GM12878 (cell line): ENCODE data around the gene CSF1. TPM values are rescaled to one million over a fixed set of nuclear protein-coding genes. Genes with fewer than 3 reads are reported as not detected.

ENCODE experiments used
- CHD1 ChIP-seq: IDR thresholded peaks from 2 replicates; pipeline ENCODE4 v1.6.1; 2012; ENCODE audit warnings: low read depth, low read length, improper control_type of control experiment
- HCFC1 ChIP-seq: fragments of 150-350 bp; IDR thresholded peaks from 2 replicates; pipeline ENCODE4 v1.6.1; 2014; ENCODE audit warnings: low read length
- NR2F1 ChIP-seq: fragments of 450-650 bp; conservative IDR thresholded peaks from 2 replicates; pipeline ENCODE4 v1.6.1; 2017; ENCODE audit warnings: mild to moderate bottlenecking
- RBBP5 ChIP-seq: fragments of 200-600 bp; sonication (generic); conservative IDR thresholded peaks from 2 replicates; pipeline ENCODE4 v1.6.1; 2016
- SREBF1 ChIP-seq: IDR thresholded peaks from 2 replicates; pipeline ENCODE4 v1.6.1; 2012; ENCODE audit warnings: mild to moderate bottlenecking, low read length
- TBL1XR1 ChIP-seq: IDR thresholded peaks from 2 replicates; pipeline ENCODE4 v1.6.1; 2012; ENCODE audit warnings: low read depth, low read length, improper control_type of control experiment
- YBX1 ChIP-seq: fragments of 450-650 bp; IDR thresholded peaks from 2 replicates; pipeline ENCODE4 v1.6.1; 2016; ENCODE audit warnings: antibody characterized with exemption
- polyA plus RNA-seq, 11 experiments: library from polyadenylated mRNA; depleted of rRNA in 4 of 11; unstranded in 6 of 11; stranded (reverse) in 5 of 11; fragments of >200 nt; fragmentation: Nextera tagmentation in 4 of 11; fragmentation: Illumina TruSeq in 1 of 11; extraction: Ambion mirVana in 4 of 11; extraction: Trizol in 1 of 11; gene quantifications; 1 replicate in 1 of 11; 2 replicates in 10 of 11; pipeline versions ENCODE4 v1.2.1 to v1.2.3, GENCODE V29; 2011 to 2016; ENCODE audit warnings: inconsistent platforms in 2 of 11, missing spikeins in 2 of 11, low read depth in 1 of 11
- total RNA-seq, 4 experiments: library from RNA; depleted of rRNA in 3 of 4; stranded (reverse); fragments of >200 nt in 3 of 4; fragmentation: Illumina TruSeq in 1 of 4; extraction: Trizol in 1 of 4; gene quantifications; 2 replicates each; pipeline versions ENCODE4 v1.2.1 to v1.2.3, GENCODE V29; 2013 to 2021
- TF ChIP-seq, protein P1 (sequence below): IDR thresholded peaks from 2 replicates; pipeline ENCODE4 v1.6.1; 2012; ENCODE audit warnings: improper control_type of control experiment, low read depth, low read length; ENCODE audit not compliant: insufficient replicate concordance
- TF ChIP-seq, protein P2 (sequence below): IDR thresholded peaks from 2 replicates; pipeline ENCODE4 v1.6.1; 2012; ENCODE audit warnings: low read depth, low read length, improper control_type of control experiment

The CSF1 gene
- total and polyA plus RNA-seq, 10 of the 15 experiments (the other 5 are each of a cell fraction or from before 2014, with no cell fraction given): 1.2 to 32.4 (median 13.0) TPM

DNA sequence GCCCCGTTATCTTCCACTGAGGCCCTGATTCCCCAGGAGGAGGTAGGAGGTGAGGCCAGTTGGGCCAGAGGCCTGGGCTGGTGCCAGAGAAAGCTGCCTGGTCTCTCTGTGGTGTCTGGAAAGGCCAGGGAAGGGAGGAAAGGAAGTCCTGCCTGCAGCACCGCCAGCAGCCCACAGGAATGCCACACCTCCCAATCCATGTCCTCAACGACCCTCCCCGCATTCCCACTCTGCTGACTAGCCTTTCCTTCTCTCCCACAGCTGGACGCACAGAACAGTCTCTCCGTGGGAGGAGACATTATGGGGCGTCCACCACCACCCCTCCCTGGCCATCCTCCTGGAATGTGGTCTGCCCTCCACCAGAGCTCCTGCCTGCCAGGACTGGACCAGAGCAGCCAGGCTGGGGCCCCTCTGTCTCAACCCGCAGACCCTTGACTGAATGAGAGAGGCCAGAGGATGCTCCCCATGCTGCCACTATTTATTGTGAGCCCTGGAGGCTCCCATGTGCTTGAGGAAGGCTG lies 18.0 kb downstream of the CSF1 start (continued):
- TF ChIP-seq NR2F1: no peak
- no peak for TF ChIP-seq CHD1
- TF ChIP-seq, protein P1, sequence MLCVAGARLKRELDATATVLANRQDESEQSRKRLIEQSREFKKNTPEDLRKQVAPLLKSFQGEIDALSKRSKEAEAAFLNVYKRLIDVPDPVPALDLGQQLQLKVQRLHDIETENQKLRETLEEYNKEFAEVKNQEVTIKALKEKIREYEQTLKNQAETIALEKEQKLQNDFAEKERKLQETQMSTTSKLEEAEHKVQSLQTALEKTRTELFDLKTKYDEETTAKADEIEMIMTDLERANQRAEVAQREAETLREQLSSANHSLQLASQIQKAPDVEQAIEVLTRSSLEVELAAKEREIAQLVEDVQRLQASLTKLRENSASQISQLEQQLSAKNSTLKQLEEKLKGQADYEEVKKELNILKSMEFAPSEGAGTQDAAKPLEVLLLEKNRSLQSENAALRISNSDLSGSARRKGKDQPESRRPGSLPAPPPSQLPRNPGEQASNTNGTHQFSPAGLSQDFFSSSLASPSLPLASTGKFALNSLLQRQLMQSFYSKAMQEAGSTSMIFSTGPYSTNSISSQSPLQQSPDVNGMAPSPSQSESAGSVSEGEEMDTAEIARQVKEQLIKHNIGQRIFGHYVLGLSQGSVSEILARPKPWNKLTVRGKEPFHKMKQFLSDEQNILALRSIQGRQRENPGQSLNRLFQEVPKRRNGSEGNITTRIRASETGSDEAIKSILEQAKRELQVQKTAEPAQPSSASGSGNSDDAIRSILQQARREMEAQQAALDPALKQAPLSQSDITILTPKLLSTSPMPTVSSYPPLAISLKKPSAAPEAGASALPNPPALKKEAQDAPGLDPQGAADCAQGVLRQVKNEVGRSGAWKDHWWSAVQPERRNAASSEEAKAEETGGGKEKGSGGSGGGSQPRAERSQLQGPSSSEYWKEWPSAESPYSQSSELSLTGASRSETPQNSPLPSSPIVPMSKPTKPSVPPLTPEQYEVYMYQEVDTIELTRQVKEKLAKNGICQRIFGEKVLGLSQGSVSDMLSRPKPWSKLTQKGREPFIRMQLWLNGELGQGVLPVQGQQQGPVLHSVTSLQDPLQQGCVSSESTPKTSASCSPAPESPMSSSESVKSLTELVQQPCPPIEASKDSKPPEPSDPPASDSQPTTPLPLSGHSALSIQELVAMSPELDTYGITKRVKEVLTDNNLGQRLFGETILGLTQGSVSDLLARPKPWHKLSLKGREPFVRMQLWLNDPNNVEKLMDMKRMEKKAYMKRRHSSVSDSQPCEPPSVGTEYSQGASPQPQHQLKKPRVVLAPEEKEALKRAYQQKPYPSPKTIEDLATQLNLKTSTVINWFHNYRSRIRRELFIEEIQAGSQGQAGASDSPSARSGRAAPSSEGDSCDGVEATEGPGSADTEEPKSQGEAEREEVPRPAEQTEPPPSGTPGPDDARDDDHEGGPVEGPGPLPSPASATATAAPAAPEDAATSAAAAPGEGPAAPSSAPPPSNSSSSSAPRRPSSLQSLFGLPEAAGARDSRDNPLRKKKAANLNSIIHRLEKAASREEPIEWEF: no peak
- no peak for TF ChIP-seq TBL1XR1
- TF ChIP-seq, protein P2, sequence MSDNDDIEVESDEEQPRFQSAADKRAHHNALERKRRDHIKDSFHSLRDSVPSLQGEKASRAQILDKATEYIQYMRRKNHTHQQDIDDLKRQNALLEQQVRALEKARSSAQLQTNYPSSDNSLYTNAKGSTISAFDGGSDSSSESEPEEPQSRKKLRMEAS: no peak
- no peak for TF ChIP-seq RBBP5
- TF ChIP-seq YBX1: no peak
- TF ChIP-seq SREBF1: no peak
- TF ChIP-seq HCFC1: no peak
